Stomach (tissue), 9 donors: ENCODE results near the gene HVCN1. TPM values are rescaled to one million over a fixed set of nuclear protein-coding genes. Genes with fewer than 3 reads are reported as not detected.

ENCODE experiments used
- DNase-seq, 2 donors: peaks; one replicate each; pipeline versions ENCODE4 v3.0.0 to v3.0.0-alpha.2; 2013 to 2019
- H3K27ac ChIP-seq, 5 donors: fragments of 200-600 bp in 4 of 5; sonication (generic) in 4 of 5; one replicate each; pipeline ENCODE4 v1.5.1; 2013 to 2019; ENCODE audit warnings: mild to moderate bottlenecking in 1 of 5, moderate library complexity in 1 of 5
- H3K27me3 ChIP-seq, 3 donors: fragments of 200-600 bp; sonication (generic); one replicate each; pipeline ENCODE4 v1.5.1; 2017 to 2019; ENCODE audit warnings: mixed run types in 1 of 3
- H3K36me3 ChIP-seq, 4 donors: fragments of 200-600 bp; sonication (generic); 1 replicate in 3 of 4; 2 replicates in 1 of 4; pipeline ENCODE4 v1.5.1; 2016 to 2019
- H3K4me1 ChIP-seq, 4 donors: fragments of 200-600 bp; sonication (generic); one replicate each; pipeline ENCODE4 v1.5.1; 2016 to 2019
- H3K4me3 ChIP-seq, 4 donors: fragments of 200-600 bp; sonication (generic) in 3 of 4; one replicate each; pipeline ENCODE4 v1.5.1; 2016 to 2019; ENCODE audit warnings: mild to moderate bottlenecking in 1 of 4
- H3K9me3 ChIP-seq, 4 donors: fragments of 200-600 bp; sonication (generic); one replicate each; pipeline ENCODE4 v1.5.1; 2016 to 2019
- EP300 ChIP-seq: sonication (generic); formaldehyde crosslinking; IDR thresholded peaks from one replicate; pipeline ENCODE4 v1.6.1; 2017; ENCODE audit warnings: antibody characterized with exemption
- POLR2A ChIP-seq, 4 donors: fragments of 450-650 bp; IDR thresholded peaks; one replicate each; pipeline ENCODE4 v1.6.1; 2016; ENCODE audit warnings: antibody characterized with exemption in 4 of 4, control low read depth in 2 of 4, mild to moderate bottlenecking in 1 of 4, moderate library complexity in 1 of 4
- POLR2AphosphoS5 ChIP-seq, 3 donors: sonication (generic); formaldehyde crosslinking; IDR thresholded peaks; one replicate each; pipeline ENCODE4 v1.6.1; 2016; ENCODE audit warnings: antibody characterized with exemption in 3 of 3
- WGBS, 5 donors: extraction: QIAGEN DNeasy Blood & Tissue Kit in 3 of 5; methylation state at CpG; one replicate each; pipeline versions ENCODE4 v1.1.5 to v1.1.7; 2013 to 2018; 5-methylcytosine and 5-hydroxymethylcytosine counted together
- intact Hi-C: fragments of 100-400 bp; cut with DNase I; formaldehyde crosslinking; loops from one replicate; pipeline ENCODE4 v1.15.1; 2023; ENCODE audit warnings: low total_unique reads
- polyA plus RNA-seq, 3 donors: library from polyadenylated mRNA; stranded (reverse); fragments of 200-250 nt; gene quantifications; one replicate each; pipeline ENCODE4 v1.2.3, GENCODE V29; 2013
- total RNA-seq, 5 donors: library from RNA; depleted of rRNA; stranded (reverse); fragments of >200 nt; gene quantifications; one replicate each; pipeline versions ENCODE4 v1.1.0 to v1.2.3, GENCODE V29; 2014 to 2016
- TF ChIP-seq, protein P1 (sequence below), 7 experiments: fragments of 450-650 bp in 4 of 7; fragments of 200-600 bp in 3 of 7; sonication (generic) in 3 of 7; IDR thresholded peaks; one replicate each; pipeline ENCODE4 v1.5.1; 2016 to 2019; ENCODE audit warnings: antibody characterized with exemption in 7 of 7, control low read depth in 2 of 7, mild to moderate bottlenecking in 1 of 7
- donor health status: healthy with polysubstance abuse.
- donor health status: Bipolar disorder and iron deficiency.
- donor health status: healthy.

Gene HVCN1
- total and polyA plus RNA-seq, 8 donors, result 1.3 to 7.0 (median 4.8) TPM; not detected in 2

DNA sequence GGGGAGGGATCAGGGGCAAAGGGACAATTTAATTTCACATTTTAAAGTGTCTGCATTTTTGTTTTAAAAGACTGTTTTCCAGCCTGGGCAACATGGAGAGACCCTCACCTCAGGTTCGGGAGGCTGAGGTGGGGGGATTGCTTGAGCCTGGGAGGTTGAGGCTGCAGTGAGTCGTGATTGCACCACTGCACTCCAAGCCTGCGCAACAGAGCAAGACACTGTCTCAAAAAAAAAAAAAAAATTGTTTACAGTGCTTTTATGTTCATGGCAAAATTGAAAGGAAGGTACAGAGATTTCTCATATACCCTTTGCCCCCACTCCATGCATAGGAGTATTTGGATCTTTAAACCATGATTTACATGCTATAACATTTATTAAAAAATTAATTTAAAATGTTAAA lies 16.4 kb upstream of the HVCN1 start:
- TF ChIP-seq POLR2AphosphoS5 (IDR thresholded peaks at IDR 0.05), result no peak
- no peak for TF ChIP-seq EP300
- TF ChIP-seq, protein P1, sequence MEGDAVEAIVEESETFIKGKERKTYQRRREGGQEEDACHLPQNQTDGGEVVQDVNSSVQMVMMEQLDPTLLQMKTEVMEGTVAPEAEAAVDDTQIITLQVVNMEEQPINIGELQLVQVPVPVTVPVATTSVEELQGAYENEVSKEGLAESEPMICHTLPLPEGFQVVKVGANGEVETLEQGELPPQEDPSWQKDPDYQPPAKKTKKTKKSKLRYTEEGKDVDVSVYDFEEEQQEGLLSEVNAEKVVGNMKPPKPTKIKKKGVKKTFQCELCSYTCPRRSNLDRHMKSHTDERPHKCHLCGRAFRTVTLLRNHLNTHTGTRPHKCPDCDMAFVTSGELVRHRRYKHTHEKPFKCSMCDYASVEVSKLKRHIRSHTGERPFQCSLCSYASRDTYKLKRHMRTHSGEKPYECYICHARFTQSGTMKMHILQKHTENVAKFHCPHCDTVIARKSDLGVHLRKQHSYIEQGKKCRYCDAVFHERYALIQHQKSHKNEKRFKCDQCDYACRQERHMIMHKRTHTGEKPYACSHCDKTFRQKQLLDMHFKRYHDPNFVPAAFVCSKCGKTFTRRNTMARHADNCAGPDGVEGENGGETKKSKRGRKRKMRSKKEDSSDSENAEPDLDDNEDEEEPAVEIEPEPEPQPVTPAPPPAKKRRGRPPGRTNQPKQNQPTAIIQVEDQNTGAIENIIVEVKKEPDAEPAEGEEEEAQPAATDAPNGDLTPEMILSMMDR (IDR thresholded peaks at IDR 0.05), result no peak
- no peak for TF ChIP-seq POLR2A (IDR thresholded peaks at IDR 0.05)
- H3K4me3 ChIP-seq, result no peak overlapping the region
- no peaks in the 10 kb centered on the region for H3K27me3 ChIP-seq
- H3K4me1 ChIP-seq, result no peaks in the 10 kb centered on the region
- WGBS, 5 donors, result 52 to 76% (median 61%) methylated on average over 3 of the region's 3 CpGs
- no peaks in the 10 kb centered on the region for H3K9me3 ChIP-seq
- no peaks in the 10 kb centered on the region for H3K36me3 ChIP-seq
- DNase-seq, result no peak
- H3K27ac ChIP-seq, result no peak overlapping the region
- intact Hi-C loops, result loop anchor here (10.0 kb wide), 1 partner anchor 119 kb away; no protein-coding TSS in a partner anchor

GRCh38 chr12:110704750-110705149 lies 15.8 kb upstream of the HVCN1 start:
- 18 to 26% (median 23%) methylated on average over 5 of the region's 5 CpGs for WGBS, 5 donors
- Histone ChIP-seq H3K4me1 (peaks cover 0 to 2% (median 0%) of the 10 kb centered on the region in 4 donors), H3K27ac (no peak overlapping the region), H3K36me3 (no peaks in the 10 kb centered on the region), H3K27me3 (no peaks in the 10 kb centered on the region), H3K4me3 (no peak overlapping the region), H3K9me3 (no peaks in the 10 kb centered on the region)
- DNase-seq, result peak; percentile 41 to 65
- intact Hi-C loops, result loop anchor here (10.0 kb wide), 1 partner anchor 120 kb away; no protein-coding TSS in a partner anchor
- TF ChIP-seq, protein P1 (IDR thresholded peaks at IDR 0.05), result peak in 3 of 7 experiments; percentile 18 to 35 (median 23)
- TF ChIP-seq POLR2AphosphoS5 (IDR thresholded peaks at IDR 0.05), result no peak

- no peak overlapping the region for H3K4me3 ChIP-seq
- 91 to 97% (median 97%) methylated on average over 5 of the region's 5 CpGs for WGBS, 5 donors
- H3K9me3 ChIP-seq, result no peaks in the 10 kb centered on the region
- no peaks in the 10 kb centered on the region for H3K36me3 ChIP-seq
- intact Hi-C loops, result loop anchor here (10.0 kb wide), 1 partner anchor 121 kb away; no protein-coding TSS in a partner anchor
- no peak overlapping the region for H3K27ac ChIP-seq
- peaks cover 0 to 7% (median 2%) of the 10 kb centered on the region in 4 donors for H3K4me1 ChIP-seq
- DNase-seq, result no peak
- TF ChIP-seq, protein P1 (IDR thresholded peaks at IDR 0.05), result no peak
- TF ChIP-seq POLR2A (IDR thresholded peaks at IDR 0.05), result no peak
- no peak for TF ChIP-seq EP300
- TF ChIP-seq POLR2AphosphoS5 (IDR thresholded peaks at IDR 0.05), result no peak
- H3K27me3 ChIP-seq, result no peaks in the 10 kb centered on the region
Measured at GRCh38 chr12:110704231-110704630, 15.3 kb upstream of the HVCN1 start.

DNA sequence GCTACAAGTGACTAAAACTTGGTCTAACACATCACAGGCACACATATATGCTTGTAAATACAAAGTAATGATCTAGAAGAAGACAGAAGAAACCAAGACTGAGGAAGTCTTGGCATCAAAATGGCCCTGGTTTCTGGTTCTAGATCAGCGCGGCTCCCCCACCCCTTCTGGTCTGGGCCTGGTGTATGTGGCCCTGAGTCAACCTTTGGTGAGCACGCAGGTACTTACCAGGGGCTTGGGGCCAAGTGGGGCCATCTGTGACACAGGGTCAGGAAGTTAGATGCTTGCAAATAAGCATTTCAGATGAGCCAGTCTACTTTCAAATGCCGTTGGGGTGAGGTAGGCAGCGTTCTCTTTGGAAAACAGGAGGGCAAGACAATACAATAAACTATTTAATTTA lies 13.2 kb upstream of the HVCN1 start:
- H3K4me1 ChIP-seq, result peaks cover 6 to 25% (median 14%) of the 10 kb centered on the region in 4 donors
- no peak overlapping the region for H3K27ac ChIP-seq
- no peaks in the 10 kb centered on the region for H3K36me3 ChIP-seq
- no peaks in the 10 kb centered on the region for H3K27me3 ChIP-seq
- intact Hi-C loops, result loop anchor here (10.0 kb wide), 1 partner anchor 123 kb away; no protein-coding TSS in a partner anchor
- H3K9me3 ChIP-seq, result no peaks in the 10 kb centered on the region
- no peak for DNase-seq
- H3K4me3 ChIP-seq, result no peak overlapping the region
- TF ChIP-seq POLR2A (IDR thresholded peaks at IDR 0.05) (no peak), EP300 (no peak), POLR2AphosphoS5 (IDR thresholded peaks at IDR 0.05) (no peak)
- TF ChIP-seq, protein P1 (IDR thresholded peaks at IDR 0.05), result no peak
- 86 to 90% (median 87%) methylated on average over 5 of the region's 5 CpGs for WGBS, 5 donors
